HepG2 (cell line): ENCODE results near the gene TGFBR1. TPM values are rescaled to one million over a fixed set of nuclear protein-coding genes. Genes with fewer than 3 reads are reported as not detected.

Source experiments
- BHLHE40 ChIP-seq: IDR thresholded peaks from 2 replicates; pipeline ENCODE4 v1.6.1; 2011; ENCODE audit warnings: low read length, improper control_type of control experiment
- DMTF1 ChIP-seq: sonication (generic); formaldehyde crosslinking; IDR thresholded peaks from 2 replicates; pipeline ENCODE4 v1.4.0; 2020; ENCODE audit warnings: mild to moderate bottlenecking, missing genetic modification reagents
- E2F1 ChIP-seq: sonication (generic); formaldehyde crosslinking; IDR thresholded peaks from 2 replicates; pipeline ENCODE4 v1.5.0; 2020; ENCODE audit warnings: missing genetic modification reagents
- EZH2 ChIP-seq: conservative IDR thresholded peaks from 2 replicates; pipeline ENCODE4 v1.6.1; 2012; ENCODE audit warnings: mild to moderate bottlenecking, low read depth, low read length, moderate library complexity
- GABPB1 ChIP-seq: IDR thresholded peaks from 2 replicates; pipeline ENCODE4 v1.6.1; 2016; ENCODE audit warnings: mild to moderate bottlenecking, missing genetic modification reagents, moderate library complexity, missing compliant biosample characterization
- MYC ChIP-seq: sonication (generic); formaldehyde crosslinking; IDR thresholded peaks from 2 replicates; pipeline ENCODE4 v1.9.0; 2021; ENCODE audit warnings: missing genetic modification reagents, borderline replicate concordance
- PCBP2 ChIP-seq: fragments of 200-400 bp; formaldehyde crosslinking; optimal IDR thresholded peaks from 2 replicates; pipeline ENCODE3; 2018; ENCODE audit warnings: low read length, low read depth; ENCODE audit not compliant: poor library complexity, severe bottlenecking
- PRDM10 ChIP-seq: sonication (generic); formaldehyde crosslinking; IDR thresholded peaks from 2 replicates; pipeline ENCODE4 v1.4.0; 2020; ENCODE audit warnings: low read depth, missing genetic modification reagents
- REXO4 ChIP-seq: sonication (generic); formaldehyde crosslinking; IDR thresholded peaks from 2 replicates; pipeline ENCODE4 v1.8.0; 2022; ENCODE audit warnings: missing genetic modification reagents, mild to moderate bottlenecking, borderline replicate concordance
- RORA ChIP-seq: sonication (generic); formaldehyde crosslinking; IDR thresholded peaks from 2 replicates; pipeline ENCODE4 v1.5.0; 2020; ENCODE audit warnings: mild to moderate bottlenecking, missing genetic modification reagents, moderate library complexity
- TRAFD1 ChIP-seq: sonication (generic); formaldehyde crosslinking; IDR thresholded peaks from 2 replicates; pipeline ENCODE4 v1.5.1; 2020; ENCODE audit warnings: missing genetic modification reagents, mild to moderate bottlenecking, borderline replicate concordance
- ZBTB21 ChIP-seq: sonication (generic); formaldehyde crosslinking; IDR thresholded peaks from 2 replicates; pipeline ENCODE4 v1.4.0; 2020; ENCODE audit warnings: missing genetic modification reagents
- ZBTB43 ChIP-seq: sonication (generic); formaldehyde crosslinking; conservative IDR thresholded peaks from 2 replicates; pipeline ENCODE4 v1.4.0; 2020; ENCODE audit warnings: missing genetic modification reagents
- ZNF260 ChIP-seq: sonication (generic); formaldehyde crosslinking; IDR thresholded peaks from 2 replicates; pipeline ENCODE4 v1.4.0; 2020; ENCODE audit warnings: missing genetic modification reagents, low read depth, mild to moderate bottlenecking, borderline replicate concordance
- ZNF34 ChIP-seq: sonication (generic); formaldehyde crosslinking; IDR thresholded peaks from 2 replicates; pipeline ENCODE4 v1.4.0; 2020; ENCODE audit warnings: mild to moderate bottlenecking, missing genetic modification reagents, borderline replicate concordance
- ZNF83 ChIP-seq: sonication (generic); formaldehyde crosslinking; IDR thresholded peaks from 2 replicates; pipeline ENCODE4 v1.4.0; 2020; ENCODE audit warnings: missing genetic modification reagents, mild to moderate bottlenecking, borderline replicate concordance
- ZSCAN29 ChIP-seq: sonication (generic); formaldehyde crosslinking; conservative IDR thresholded peaks from 2 replicates; pipeline ENCODE4 v1.4.0; 2020; ENCODE audit warnings: mild to moderate bottlenecking, missing genetic modification reagents
- polyA plus RNA-seq, 8 experiments: library from polyadenylated mRNA; depleted of rRNA in 3 of 8; stranded (reverse) in 7 of 8; unstranded in 1 of 8; fragments of >200 nt; fragmentation: Illumina TruSeq in 4 of 8; extraction: Trizol in 4 of 8; gene quantifications; 2 replicates each; pipeline versions ENCODE4 v1.2.1 to v1.2.3, GENCODE V29; 2011 to 2016; ENCODE audit warnings: low read depth in 4 of 8, missing spikeins in 1 of 8, mixed read lengths in 1 of 8; ENCODE audit not compliant: insufficient read depth in 1 of 8
- total RNA-seq, 5 experiments: library from RNA; depleted of rRNA; stranded (reverse); fragments of >200 nt; fragmentation: Illumina TruSeq; extraction: Trizol; gene quantifications; 2 replicates each; pipeline ENCODE4 v1.2.3, GENCODE V29; 2016; ENCODE audit warnings: low read depth in 1 of 5

TGFBR1 gene
- total and polyA plus RNA-seq, 2 of the 13 experiments (the other 11 are each of a cell fraction or from before 2014, with no cell fraction given) = 16.8 to 23.9 TPM

GRCh38 chr9:99172124-99173091, 67.5 kb downstream of the TGFBR1 start (continued):
- TF ChIP-seq ZSCAN29 (CRISPR knock-in tag) = 0 out of 2 replicates have a peak, but pooled peaks have one; percentile 32
- no peak for TF ChIP-seq ZNF34 (CRISPR knock-in tag)
- TF ChIP-seq GABPB1 (CRISPR knock-in tag) = no peak
- TF ChIP-seq ZBTB21 (CRISPR knock-in tag) = no peak; the same call in 1 of the 2 replicates
- no peak for TF ChIP-seq E2F1 (CRISPR knock-in tag)
- no peak for TF ChIP-seq PRDM10 (CRISPR knock-in tag)
- TF ChIP-seq DMTF1 (CRISPR knock-in tag) = no peak
- no peak for TF ChIP-seq ZNF260 (CRISPR knock-in tag)
- no peak for TF ChIP-seq PCBP2
- peak; percentile 40 for TF ChIP-seq BHLHE40
- TF ChIP-seq REXO4 (CRISPR knock-in tag) = no peak
- no peak for TF ChIP-seq RORA
- TF ChIP-seq EZH2 = no peak
- peak; percentile 43; the same call in 1 of the 2 replicates for TF ChIP-seq MYC
- TF ChIP-seq ZNF83 = no peak
- TF ChIP-seq TRAFD1 = no peak
- TF ChIP-seq ZBTB43 (CRISPR knock-in tag) = no peak
